CD14-positive monocyte (primary cell): ENCODE results near the gene EIF4E2. TPM values are rescaled to one million over a fixed set of nuclear protein-coding genes. Genes with fewer than 3 reads are reported as not detected.

Experiments used
- DNase-seq, 3 donors: peaks; one replicate each; pipeline ENCODE4 v3.0.0-alpha.2; 2011 to 2022
- H2AFZ ChIP-seq: 2 replicates; pipeline ENCODE4 v1.6.0; 2012; ENCODE audit warnings: mild to moderate bottlenecking, low read depth, low read length, inconsistent platforms; ENCODE audit not compliant: insufficient read depth, poor library complexity, severe bottlenecking
- H3K27ac ChIP-seq, 2 donors: 1 replicate in 1 of 2; 2 replicates in 1 of 2; pipeline ENCODE4 v1.5.1; 2012 to 2013; ENCODE audit warnings: low read length in 2 of 2, control low read depth in 1 of 2, inconsistent platforms in 1 of 2, low read depth in 1 of 2, mild to moderate bottlenecking in 1 of 2
- H3K27me3 ChIP-seq, 2 donors: one replicate each; pipeline versions ENCODE4 v1.6.0 to v1.6.1; 2011 to 2013; ENCODE audit warnings: low read length in 2 of 2; ENCODE audit not compliant: control insufficient read depth in 2 of 2, insufficient read depth in 2 of 2
- H3K36me3 ChIP-seq, 2 donors: replicated peaks in 1 of 2; 1 replicate in 1 of 2; 2 replicates in 1 of 2; pipeline versions ENCODE4 v1.5.1 to v1.6.1; 2012 to 2013; ENCODE audit warnings: low read length in 2 of 2, control low read depth in 1 of 2, inconsistent platforms in 1 of 2, mild to moderate bottlenecking in 1 of 2; ENCODE audit not compliant: insufficient read depth in 2 of 2, control insufficient read depth in 1 of 2
- H3K4me1 ChIP-seq, 2 donors: 1 replicate in 1 of 2; 2 replicates in 1 of 2; pipeline versions ENCODE4 v1.5.1 to v1.6.1; 2012 to 2013; ENCODE audit warnings: low read length in 2 of 2, control low read depth in 1 of 2, inconsistent platforms in 1 of 2, mild to moderate bottlenecking in 1 of 2, moderate library complexity in 1 of 2; ENCODE audit not compliant: insufficient read depth in 2 of 2, control insufficient read depth in 1 of 2
- H3K4me2 ChIP-seq: replicated peaks from 2 replicates; pipeline ENCODE3; 2012; ENCODE audit warnings: low read length, moderate library complexity, mild to moderate bottlenecking; ENCODE audit not compliant: poor library complexity, severe bottlenecking; ENCODE audit errors: extremely low read depth
- H3K4me3 ChIP-seq, 3 experiments: fragments of 200-600 bp in 1 of 3; sonication (generic) in 1 of 3; replicated peaks in 1 of 3; 1 replicate in 2 of 3; 2 replicates in 1 of 3; pipeline ENCODE4 v1.5.1; 2011 to 2013; ENCODE audit warnings: low read length in 3 of 3, mild to moderate bottlenecking in 3 of 3, control low read depth in 2 of 3, low read depth in 2 of 3, inconsistent platforms in 1 of 3, moderate library complexity in 1 of 3
- H3K79me2 ChIP-seq: 2 replicates; pipeline ENCODE4 v1.6.0; 2012; ENCODE audit warnings: mild to moderate bottlenecking, control low read depth, inconsistent platforms, low read length, moderate library complexity; ENCODE audit not compliant: insufficient read depth
- H3K9ac ChIP-seq: 2 replicates; pipeline ENCODE4 v1.6.0; 2017; ENCODE audit warnings: low read length, mild to moderate bottlenecking; ENCODE audit not compliant: insufficient read depth, poor library complexity, severe bottlenecking
- H3K9me3 ChIP-seq, 2 donors: replicated peaks in 1 of 2; 1 replicate in 1 of 2; 2 replicates in 1 of 2; pipeline versions ENCODE4 v1.5.1 to v1.6.1; 2012 to 2013; ENCODE audit warnings: low read length in 2 of 2, control low read depth in 1 of 2; ENCODE audit not compliant: control insufficient read depth in 1 of 2, insufficient read depth in 1 of 2
- H4K20me1 ChIP-seq: 2 replicates; pipeline ENCODE4 v1.6.0; 2012; ENCODE audit warnings: mild to moderate bottlenecking, low read length, control low read depth, moderate library complexity; ENCODE audit not compliant: insufficient read depth
- H3K27ac Mint-ChIP-seq, 7 donors: one replicate each; pipeline ENCODE4 v1.8.0; 2020; ENCODE audit warnings: mild to moderate bottlenecking in 7 of 7, mixed read lengths in 7 of 7, moderate library complexity in 6 of 7, inconsistent platforms in 2 of 7
- H3K27me3 Mint-ChIP-seq, 3 donors: one replicate each; pipeline ENCODE4 v1.8.0; 2021 to 2022; ENCODE audit warnings: low read depth in 3 of 3, mild to moderate bottlenecking in 3 of 3, mixed read lengths in 3 of 3, moderate library complexity in 3 of 3, inconsistent platforms in 1 of 3
- H3K36me3 Mint-ChIP-seq, 2 donors: one replicate each; pipeline ENCODE4 v1.8.0; 2020; ENCODE audit warnings: mixed read lengths in 2 of 2, inconsistent platforms in 1 of 2, mild to moderate bottlenecking in 1 of 2
- H3K4me1 Mint-ChIP-seq: one replicate; pipeline ENCODE4 v1.8.0; 2020; ENCODE audit warnings: mild to moderate bottlenecking, mixed read lengths
- H3K4me3 Mint-ChIP-seq, 2 donors: one replicate each; pipeline ENCODE4 v1.8.0; 2020; ENCODE audit warnings: mild to moderate bottlenecking in 2 of 2, mixed read lengths in 2 of 2, moderate library complexity in 1 of 2
- H3K9me3 Mint-ChIP-seq, 7 donors: one replicate each; pipeline ENCODE4 v1.8.0; 2020 to 2022; ENCODE audit warnings: mixed read lengths in 7 of 7, mild to moderate bottlenecking in 6 of 7, moderate library complexity in 6 of 7, inconsistent platforms in 2 of 7
- CTCF ChIP-seq: fragments of 200-600 bp; IDR thresholded peaks from one replicate; pipeline ENCODE4 v1.8.0; 2022; ENCODE audit warnings: antibody characterized with exemption, mild to moderate bottlenecking
- WGBS: methylation state at CpG from one replicate; pipeline ENCODE4 v1.1.5; 2013; ENCODE audit warnings: missing lambda C conversion rate; ENCODE audit not compliant: insufficient coverage; 5-methylcytosine and 5-hydroxymethylcytosine counted together
- intact Hi-C, 2 donors: fragments of 100-400 bp; cut with micrococcal nuclease; formaldehyde crosslinking; loops; one replicate each; pipeline versions ENCODE4 v1.15.0 to v1.15.1; 2023
- polyA plus RNA-seq, 3 donors: library from polyadenylated mRNA; depleted of rRNA in 1 of 3; unstranded in 2 of 3; stranded (reverse) in 1 of 3; fragments of 300-500 nt in 2 of 3; fragments of >200 nt in 1 of 3; fragmentation: Illumina TruSeq in 2 of 3; gene quantifications; 1 replicate in 2 of 3; 2 replicates in 1 of 3; pipeline ENCODE4 v1.2.3, GENCODE V29; 2012 to 2021

The EIF4E2 gene
- polyA plus RNA-seq, 3 donors: 67.2 to 213 (median 188) TPM

- H2AFZ ChIP-seq: no peak overlapping the region
- no peak overlapping the region for H3K9ac ChIP-seq
- no peaks in the 10 kb centered on the region for H3K9me3 Mint-ChIP-seq
- H3K4me3 Mint-ChIP-seq: no peak overlapping the region
- H3K36me3 Mint-ChIP-seq: no peaks in the 10 kb centered on the region
- no peak overlapping the region for H3K4me2 ChIP-seq
- H3K27me3 ChIP-seq: peaks cover 0 to 2% of the 10 kb centered on the region in 2 donors
- no peaks in the 10 kb centered on the region for H3K79me2 ChIP-seq
- H3K27me3 Mint-ChIP-seq: peaks cover 3 to 18% (median 5%) of the 10 kb centered on the region in 3 donors
- H3K27ac Mint-ChIP-seq: no peak overlapping the region
- H3K27ac ChIP-seq: no peak overlapping the region
- intact Hi-C loops: no loop called here
- WGBS: 92% methylated on average over 17 of the region's 17 CpGs
- peaks cover 8 to 11% of the 10 kb centered on the region in 2 donors for H3K4me1 ChIP-seq
- no peaks in the 10 kb centered on the region for H3K9me3 ChIP-seq
- peaks cover 17% of the 10 kb centered on the region for H3K4me1 Mint-ChIP-seq
- H3K4me3 ChIP-seq: no peak overlapping the region
- DNase-seq: no peak
- H4K20me1 ChIP-seq: no peaks in the 10 kb centered on the region
- H3K36me3 ChIP-seq: no peaks in the 10 kb centered on the region
- no peak for TF ChIP-seq CTCF
Observed at GRCh38 chr2:232607011-232607410, 56.5 kb downstream of the EIF4E2 start.

GRCh38 chr2:232609607-232610006 lies 59.1 kb downstream of the EIF4E2 start:
- Mint-ChIP-seq H3K4me3 (no peak overlapping the region), H3K27ac (no peak overlapping the region), H3K4me1 (peaks cover 10% of the 10 kb centered on the region), H3K27me3 (peaks cover 5 to 16% (median 9%) of the 10 kb centered on the region in 3 donors), H3K36me3 (no peaks in the 10 kb centered on the region), H3K9me3 (no peaks in the 10 kb centered on the region)
- H4K20me1 ChIP-seq: no peaks in the 10 kb centered on the region
- peaks cover 0 to 2% of the 10 kb centered on the region in 2 donors for H3K27me3 ChIP-seq
- peaks cover 8 to 11% of the 10 kb centered on the region in 2 donors for H3K4me1 ChIP-seq
- no peak overlapping the region for H3K9ac ChIP-seq
- no peaks in the 10 kb centered on the region for H3K36me3 ChIP-seq
- TF ChIP-seq CTCF: no peak
- no peak overlapping the region for H3K4me2 ChIP-seq
- WGBS: 94% methylated on average over 4 of the region's 8 CpGs
- no peaks in the 10 kb centered on the region for H3K9me3 ChIP-seq
- H3K4me3 ChIP-seq: no peak overlapping the region
- H3K27ac ChIP-seq: no peak overlapping the region
- no peak overlapping the region for H2AFZ ChIP-seq
- DNase-seq: no peak
- intact Hi-C loops: no loop called here
- H3K79me2 ChIP-seq: no peaks in the 10 kb centered on the region
